CD4-positive, alpha-beta memory T cell (primary cell): Measurements from ENCODE around the gene MAFG. TPM values are rescaled to one million over a fixed set of nuclear protein-coding genes. Genes with fewer than 3 reads are reported as not detected.

Experiments
- polyA plus RNA-seq, 2 donors: library from polyadenylated mRNA; unstranded; fragments of 300-500 nt; fragmentation: Illumina TruSeq; gene quantifications; one replicate each; pipeline ENCODE4 v1.2.3, GENCODE V29; 2021
- total RNA-seq, 2 experiments: library from RNA; stranded (reverse); gene quantifications; one replicate each; pipeline ENCODE4 v1.2.3, GENCODE V29; 2021

The MAFG gene
- total and polyA plus RNA-seq, 4 experiments from 2014 or later = 2.1 to 16.3 (median 9.8) TPM

Other genes starting within 250 kb of the MAFG start
- gene ARL16, start 243.9 kb downstream of the MAFG start, total RNA-seq = 10 to 100 TPM; 25.9 to 27.7 TPM
- 10 to 100 TPM; 25.3 to 45.5 TPM for gene ARL16, start 243.9 kb downstream of the MAFG start, polyA plus RNA-seq
- gene HGS, start 243.7 kb downstream of the MAFG start, total RNA-seq = 100 to 1,000 TPM; 182 to 206 TPM
- 10 to 100 TPM; 18.9 to 46.4 TPM for gene HGS, start 243.7 kb downstream of the MAFG start, polyA plus RNA-seq
- gene MRPL12, start 224.4 kb downstream of the MAFG start, total RNA-seq = 10 to 100 TPM; 21.9 to 25.6 TPM
- 10 to 100 TPM; 42.5 to 47.5 TPM for gene MRPL12, start 224.4 kb downstream of the MAFG start, polyA plus RNA-seq
- gene SLC25A10, start 215.5 kb downstream of the MAFG start, total RNA-seq = 1 to 10 TPM; 4.0 to 5.0 TPM
- gene SLC25A10, start 215.5 kb downstream of the MAFG start, polyA plus RNA-seq = 1 to 10 TPM; 3.2 to 5.2 TPM
- gene GCGR, start 123.6 kb downstream of the MAFG start, total RNA-seq = not detected
- gene GCGR, start 123.6 kb downstream of the MAFG start, polyA plus RNA-seq = not detected
- 10 to 100 TPM; 65.8 to 71.0 TPM for gene MCRIP1, start 94.4 kb downstream of the MAFG start, total RNA-seq
- gene MCRIP1, start 94.4 kb downstream of the MAFG start, polyA plus RNA-seq = 10 to 100 TPM; 66.7 to 87.2 TPM
- not detected for gene PPP1R27, start 92.7 kb downstream of the MAFG start, total RNA-seq
- gene PPP1R27, start 92.7 kb downstream of the MAFG start, polyA plus RNA-seq = under 1 TPM in 1 of 2 donors, not detected in 1; 0.18 TPM
- gene P4HB, start 67.2 kb downstream of the MAFG start, total RNA-seq = 100 to 1,000 TPM; 392 to 409 TPM
- 100 to 1,000 TPM; 272 to 339 TPM for gene P4HB, start 67.2 kb downstream of the MAFG start, polyA plus RNA-seq
- gene ARHGDIA, start 56.4 kb downstream of the MAFG start, total RNA-seq = 100 to 1,000 TPM; 380 to 382 TPM
- gene ARHGDIA, start 56.4 kb downstream of the MAFG start, polyA plus RNA-seq = 100 to 1,000 TPM in 1 of 2 donors, 10 to 100 TPM in 1; 84.8 to 205 TPM
- 10 to 100 TPM; 47.2 to 47.7 TPM for gene ALYREF, start 36.1 kb downstream of the MAFG start, total RNA-seq
- 10 to 100 TPM; 23.3 to 50.8 TPM for gene ALYREF, start 36.1 kb downstream of the MAFG start, polyA plus RNA-seq
- 10 to 100 TPM; 53.8 to 57.0 TPM for gene ANAPC11, start 36.0 kb downstream of the MAFG start, total RNA-seq
- 100 to 1,000 TPM; 262 to 267 TPM for gene ANAPC11, start 36.0 kb downstream of the MAFG start, polyA plus RNA-seq
- under 1 TPM; 0.61 to 0.79 TPM for gene NPB, start 25.5 kb downstream of the MAFG start, total RNA-seq
- gene NPB, start 25.5 kb downstream of the MAFG start, polyA plus RNA-seq = not detected
- gene PCYT2, start 16.3 kb downstream of the MAFG start, total RNA-seq = 10 to 100 TPM; 43.5 to 48.3 TPM
- gene PCYT2, start 16.3 kb downstream of the MAFG start, polyA plus RNA-seq = 10 to 100 TPM; 27.8 to 30.3 TPM
- gene SIRT7, start 9.6 kb downstream of the MAFG start, total RNA-seq = 10 to 100 TPM; 87.8 to 91.9 TPM
- gene SIRT7, start 9.6 kb downstream of the MAFG start, polyA plus RNA-seq = 10 to 100 TPM; 31.5 to 45.0 TPM
- gene PYCR1, start 9.6 kb upstream of the MAFG start, total RNA-seq = 1 to 10 TPM in 1 of 2 experiments, under 1 TPM in 1; 0.64 to 1.1 TPM
- gene PYCR1, start 9.6 kb upstream of the MAFG start, polyA plus RNA-seq = 1 to 10 TPM in 1 of 2 donors, under 1 TPM in 1; 0.54 to 3.1 TPM
- not detected for gene MYADML2, start 19.5 kb upstream of the MAFG start, total RNA-seq
- gene MYADML2, start 19.5 kb upstream of the MAFG start, polyA plus RNA-seq = not detected
- gene NOTUM, start 33.5 kb upstream of the MAFG start, total RNA-seq = not detected
- gene NOTUM, start 33.5 kb upstream of the MAFG start, polyA plus RNA-seq = not detected
- gene ASPSCR1, start 49.9 kb upstream of the MAFG start, total RNA-seq = 10 to 100 TPM; 40.4 to 40.6 TPM
- gene ASPSCR1, start 49.9 kb upstream of the MAFG start, polyA plus RNA-seq = 10 to 100 TPM; 25.1 to 36.7 TPM
- 10 to 100 TPM; 33.4 to 35.4 TPM for gene CENPX, start 95.1 kb upstream of the MAFG start, total RNA-seq
- gene CENPX, start 95.1 kb upstream of the MAFG start, polyA plus RNA-seq = 10 to 100 TPM; 37.9 to 70.8 TPM
- gene LRRC45, start 95.6 kb upstream of the MAFG start, total RNA-seq = 10 to 100 TPM; 18.0 to 18.7 TPM
- gene LRRC45, start 95.6 kb upstream of the MAFG start, polyA plus RNA-seq = 1 to 10 TPM; 5.7 to 8.2 TPM
- gene RAC3, start 103.9 kb upstream of the MAFG start, total RNA-seq = 1 to 10 TPM in 1 of 2 experiments, under 1 TPM in 1; 0.86 to 2.3 TPM
- gene RAC3, start 103.9 kb upstream of the MAFG start, polyA plus RNA-seq = under 1 TPM in 1 of 2 donors, not detected in 1; 0.44 TPM
- gene DCXR, start 110.0 kb upstream of the MAFG start, total RNA-seq = 10 to 100 TPM; 65.9 to 68.2 TPM
- gene DCXR, start 110.0 kb upstream of the MAFG start, polyA plus RNA-seq = 100 to 1,000 TPM; 118 to 164 TPM
- gene RFNG, start 124.1 kb upstream of the MAFG start, total RNA-seq = 10 to 100 TPM; 37.6 to 44.0 TPM
- 1 to 10 TPM; 6.2 to 8.2 TPM for gene RFNG, start 124.1 kb upstream of the MAFG start, polyA plus RNA-seq
- gene GPS1, start 124.2 kb upstream of the MAFG start, total RNA-seq = 10 to 100 TPM; 85.1 to 89.0 TPM
- 100 to 1,000 TPM; 139 to 148 TPM for gene GPS1, start 124.2 kb upstream of the MAFG start, polyA plus RNA-seq
- gene DUS1L, start 138.1 kb upstream of the MAFG start, total RNA-seq = 100 to 1,000 TPM; 139 to 141 TPM
- 100 to 1,000 TPM in 1 of 2 donors, 10 to 100 TPM in 1; 48.1 to 138 TPM for gene DUS1L, start 138.1 kb upstream of the MAFG start, polyA plus RNA-seq
- gene FASN, start 170.5 kb upstream of the MAFG start, total RNA-seq = 10 to 100 TPM; 26.5 to 27.7 TPM
- gene FASN, start 170.5 kb upstream of the MAFG start, polyA plus RNA-seq = 1 to 10 TPM in 1 of 2 donors, under 1 TPM in 1; 0.03 to 3.5 TPM